Measurements from ENCODE around the gene CSGALNACT2. TPM values are rescaled to one million over a fixed set of nuclear protein-coding genes. Genes with fewer than 3 reads are reported as not detected.

CSGALNACT2 gene
- total and polyA plus RNA-seq, 2 donors from 2014 or later, result 4.8 to 20.0 TPM

DNA sequence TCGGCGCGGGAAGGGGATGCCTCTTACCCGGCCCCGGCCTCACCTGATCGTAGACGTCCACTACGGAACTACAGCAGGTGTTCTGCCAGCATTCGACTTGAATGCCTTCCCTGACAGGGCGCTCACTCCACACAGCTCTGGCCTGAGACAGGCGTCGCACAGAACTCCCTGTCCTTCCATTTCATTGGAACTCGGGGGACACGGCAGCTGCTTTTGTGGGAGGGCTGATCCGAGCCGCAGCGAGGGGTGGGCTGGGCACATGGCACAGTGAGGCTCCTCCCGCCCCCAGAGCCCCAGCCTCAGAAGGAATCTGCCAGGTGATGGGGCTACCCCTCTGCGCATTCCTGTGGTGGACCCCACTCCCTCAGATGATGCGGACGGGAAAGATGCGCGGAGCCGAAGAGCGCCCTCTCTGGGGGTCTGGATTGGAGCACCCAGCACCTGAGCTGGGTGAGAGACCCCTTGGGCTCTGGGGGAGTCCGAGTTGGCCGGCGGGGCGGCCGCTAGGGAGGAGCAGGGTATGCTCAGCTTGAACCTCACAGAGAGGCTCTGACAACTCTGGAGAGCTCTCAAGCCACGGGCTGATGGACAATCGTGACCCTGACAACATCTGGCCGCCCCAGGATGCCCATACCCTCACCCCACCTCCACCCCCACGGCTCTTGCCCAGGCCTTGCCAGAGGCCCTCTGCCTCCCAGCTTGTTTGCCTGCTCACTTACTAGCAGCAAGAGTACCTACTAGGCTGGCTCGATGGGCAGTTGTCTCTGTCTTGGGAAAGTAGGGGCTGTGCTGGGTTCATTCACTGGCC lies 92.1 kb downstream of the CSGALNACT2 start:
- Histone ChIP-seq H3K4me3 (ENCODE audit: low read length in 3 of 3) (no peak overlapping the region), H3K27me3 (ENCODE audit: control insufficient read depth, insufficient read depth, low read length) (peaks cover 11% of the 10 kb centered on the region), H3K27ac (ENCODE audit: low read depth in 2 of 2, low read length in 2 of 2) (no peak overlapping the region), H3K9ac (ENCODE audit: low read length in 3 of 3) (no peak overlapping the region), H3K9me3 (ENCODE audit: control insufficient read depth in 2 of 3, insufficient read depth in 1 of 3, low read length in 3 of 3) (no peaks in the 10 kb centered on the region), H3K36me3 (ENCODE audit: control insufficient read depth in 2 of 3, insufficient read depth in 3 of 3, low read length in 3 of 3) (no peaks in the 10 kb centered on the region), H3K4me1 (ENCODE audit: control insufficient read depth in 2 of 3, insufficient read depth in 2 of 3, low read depth in 1 of 3, low read length in 3 of 3) (peaks cover 0 to 11% (median 0%) of the 10 kb centered on the region in 3 donors)
- TF ChIP-seq, protein P1, sequence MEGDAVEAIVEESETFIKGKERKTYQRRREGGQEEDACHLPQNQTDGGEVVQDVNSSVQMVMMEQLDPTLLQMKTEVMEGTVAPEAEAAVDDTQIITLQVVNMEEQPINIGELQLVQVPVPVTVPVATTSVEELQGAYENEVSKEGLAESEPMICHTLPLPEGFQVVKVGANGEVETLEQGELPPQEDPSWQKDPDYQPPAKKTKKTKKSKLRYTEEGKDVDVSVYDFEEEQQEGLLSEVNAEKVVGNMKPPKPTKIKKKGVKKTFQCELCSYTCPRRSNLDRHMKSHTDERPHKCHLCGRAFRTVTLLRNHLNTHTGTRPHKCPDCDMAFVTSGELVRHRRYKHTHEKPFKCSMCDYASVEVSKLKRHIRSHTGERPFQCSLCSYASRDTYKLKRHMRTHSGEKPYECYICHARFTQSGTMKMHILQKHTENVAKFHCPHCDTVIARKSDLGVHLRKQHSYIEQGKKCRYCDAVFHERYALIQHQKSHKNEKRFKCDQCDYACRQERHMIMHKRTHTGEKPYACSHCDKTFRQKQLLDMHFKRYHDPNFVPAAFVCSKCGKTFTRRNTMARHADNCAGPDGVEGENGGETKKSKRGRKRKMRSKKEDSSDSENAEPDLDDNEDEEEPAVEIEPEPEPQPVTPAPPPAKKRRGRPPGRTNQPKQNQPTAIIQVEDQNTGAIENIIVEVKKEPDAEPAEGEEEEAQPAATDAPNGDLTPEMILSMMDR (IDR thresholded peaks at IDR 0.05; ENCODE audit: borderline replicate concordance, extremely low read depth, insufficient read depth), result no peak
- intact Hi-C loops (cut with DNase I), result no loop called here
- FAIRE-seq, result no peak
- DNase-seq, result peak in 3 of 5 donors; percentile 10 to 63 (median 38)

DNA sequence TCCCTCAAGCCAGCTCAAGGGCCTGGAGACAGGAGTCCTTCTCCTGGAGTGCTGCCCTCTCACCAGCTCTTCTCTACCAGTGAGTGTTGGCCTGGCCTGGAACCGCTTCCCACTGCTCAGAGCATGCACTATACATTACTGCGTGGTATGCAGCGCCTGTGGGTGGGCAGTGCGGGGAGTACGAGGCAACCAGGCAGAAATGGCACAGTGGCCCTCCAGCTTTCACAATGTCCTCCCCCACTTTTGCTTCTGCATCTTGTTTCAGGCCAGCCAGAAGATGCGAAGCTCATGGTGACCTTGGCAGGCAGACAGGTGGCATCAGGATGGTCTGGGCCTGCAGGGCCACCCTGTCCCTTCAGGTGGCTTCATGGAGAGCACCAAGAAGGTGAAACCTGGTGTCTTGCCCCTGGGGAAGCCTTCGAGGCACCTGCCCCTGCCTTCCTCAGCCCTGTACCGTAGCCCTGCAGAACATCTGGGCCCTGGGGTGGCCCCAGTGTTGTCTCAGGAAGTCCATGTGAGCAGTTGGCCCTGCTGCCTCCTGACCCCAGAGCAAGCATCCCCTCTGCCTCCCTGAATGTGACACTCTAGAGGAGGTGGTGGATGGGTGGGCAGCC lies 92.8 kb downstream of the CSGALNACT2 start:
- DNase-seq (peak in 3 of 5 donors; percentile 7 to 61 (median 26)), FAIRE-seq (no peak)
- H3K9me3 ChIP-seq (ENCODE audit: control insufficient read depth in 2 of 3, insufficient read depth in 1 of 3, low read length in 3 of 3), result no peaks in the 10 kb centered on the region

DNA sequence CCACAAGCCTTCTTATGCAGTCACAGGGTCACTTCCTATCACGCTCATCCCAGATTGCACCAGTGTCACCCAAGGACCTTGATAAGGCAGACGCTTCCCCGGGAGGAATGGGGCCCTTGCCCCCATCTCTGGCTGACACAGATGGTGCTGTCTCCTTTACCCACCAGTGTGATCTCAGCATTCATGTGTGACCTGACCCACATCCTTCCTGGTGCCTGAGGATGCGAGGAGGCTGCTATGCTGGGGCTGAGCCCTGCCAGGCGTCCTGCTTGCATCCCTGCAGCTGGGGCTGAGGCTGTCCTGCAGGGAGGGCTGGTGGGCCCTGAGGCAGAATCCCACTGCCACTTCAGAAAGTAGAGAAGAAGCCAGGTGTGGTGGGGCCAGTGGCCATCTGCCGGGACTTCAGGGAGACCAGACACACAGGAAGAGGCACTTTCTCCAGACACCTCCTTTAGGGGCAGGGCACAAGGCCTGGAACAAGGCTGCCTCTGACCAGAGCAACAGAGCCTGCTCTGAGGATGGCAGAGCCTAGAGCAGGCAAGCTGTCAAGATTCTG lies 93.4 kb downstream of the CSGALNACT2 start:
- intact Hi-C loops (cut with DNase I), result no loop called here
- TF ChIP-seq, protein P1 (IDR thresholded peaks at IDR 0.05; ENCODE audit: borderline replicate concordance, extremely low read depth, insufficient read depth), result no peak
- Histone ChIP-seq H3K36me3 (ENCODE audit: control insufficient read depth in 2 of 3, insufficient read depth in 3 of 3, low read length in 3 of 3) (no peaks in the 10 kb centered on the region), H3K9ac (ENCODE audit: low read length in 3 of 3) (no peak overlapping the region), H3K4me1 (ENCODE audit: control insufficient read depth in 2 of 3, insufficient read depth in 2 of 3, low read depth in 1 of 3, low read length in 3 of 3) (peaks cover 0 to 11% (median 0%) of the 10 kb centered on the region in 3 donors), H3K27me3 (ENCODE audit: control insufficient read depth, insufficient read depth, low read length) (peaks cover 11% of the 10 kb centered on the region), H3K4me3 (ENCODE audit: low read length in 3 of 3) (no peak overlapping the region), H3K9me3 (ENCODE audit: control insufficient read depth in 2 of 3, insufficient read depth in 1 of 3, low read length in 3 of 3) (no peaks in the 10 kb centered on the region), H3K27ac (ENCODE audit: low read depth in 2 of 2, low read length in 2 of 2) (no peak overlapping the region)
- FAIRE-seq, result no peak
- peak in 3 of 5 donors; percentile 6 to 57 (median 26) for DNase-seq

More for the DNA sequence above, 92.8 kb downstream of the CSGALNACT2 start:
- Histone ChIP-seq H3K27me3 (ENCODE audit: control insufficient read depth, insufficient read depth, low read length) (peaks cover 11% of the 10 kb centered on the region), H3K4me1 (ENCODE audit: control insufficient read depth in 2 of 3, insufficient read depth in 2 of 3, low read depth in 1 of 3, low read length in 3 of 3) (peaks cover 0 to 11% (median 0%) of the 10 kb centered on the region in 3 donors), H3K4me3 (ENCODE audit: low read length in 3 of 3) (no peak overlapping the region), H3K9ac (ENCODE audit: low read length in 3 of 3) (no peak overlapping the region), H3K27ac (ENCODE audit: low read depth in 2 of 2, low read length in 2 of 2) (no peak overlapping the region), H3K36me3 (ENCODE audit: control insufficient read depth in 2 of 3, insufficient read depth in 3 of 3, low read length in 3 of 3) (no peaks in the 10 kb centered on the region)
- intact Hi-C loops (cut with DNase I), result no loop called here
- TF ChIP-seq, protein P1 (IDR thresholded peaks at IDR 0.05; ENCODE audit: borderline replicate concordance, extremely low read depth, insufficient read depth), result no peak

Measured in kidney (tissue), 14 donors.